ENCODE results near the gene STYXL2.

GRCh38 chr1:167086033-167086432, 7.8 kb upstream of the STYXL2 start:
- TF ChIP-seq EZH2 (IDR thresholded peaks at IDR 0.05; ENCODE audit: borderline replicate concordance, low read length) (no peak), CTCF (IDR thresholded peaks at IDR 0.05; ENCODE audit: low read length) (no peak)

All from OCI-LY1 (cell line).